Adrenal gland (tissue), 5 donors: ENCODE data around the gene NDUFB8.

Experiments used
- POLR2A ChIP-seq, 2 donors: fragments of 450-650 bp; IDR thresholded peaks; one replicate each; pipeline ENCODE4 v1.6.1; 2017; ENCODE audit warnings: antibody characterized with exemption in 2 of 2, mild to moderate bottlenecking in 2 of 2, moderate library complexity in 1 of 2
- TF ChIP-seq, protein P1 (sequence below), 6 experiments: fragments of 450-650 bp in 4 of 6; fragments of 200-600 bp in 2 of 6; sonication (generic) in 1 of 6; IDR thresholded peaks; 1 replicate in 5 of 6; 2 replicates in 1 of 6; pipeline versions ENCODE4 v1.5.1 to v1.8.0; 2016 to 2021; ENCODE audit warnings: antibody characterized with exemption in 6 of 6, mild to moderate bottlenecking in 2 of 6, moderate library complexity in 1 of 6
- donor health status: DM: no; HTN: no; CAD: no.

DNA sequence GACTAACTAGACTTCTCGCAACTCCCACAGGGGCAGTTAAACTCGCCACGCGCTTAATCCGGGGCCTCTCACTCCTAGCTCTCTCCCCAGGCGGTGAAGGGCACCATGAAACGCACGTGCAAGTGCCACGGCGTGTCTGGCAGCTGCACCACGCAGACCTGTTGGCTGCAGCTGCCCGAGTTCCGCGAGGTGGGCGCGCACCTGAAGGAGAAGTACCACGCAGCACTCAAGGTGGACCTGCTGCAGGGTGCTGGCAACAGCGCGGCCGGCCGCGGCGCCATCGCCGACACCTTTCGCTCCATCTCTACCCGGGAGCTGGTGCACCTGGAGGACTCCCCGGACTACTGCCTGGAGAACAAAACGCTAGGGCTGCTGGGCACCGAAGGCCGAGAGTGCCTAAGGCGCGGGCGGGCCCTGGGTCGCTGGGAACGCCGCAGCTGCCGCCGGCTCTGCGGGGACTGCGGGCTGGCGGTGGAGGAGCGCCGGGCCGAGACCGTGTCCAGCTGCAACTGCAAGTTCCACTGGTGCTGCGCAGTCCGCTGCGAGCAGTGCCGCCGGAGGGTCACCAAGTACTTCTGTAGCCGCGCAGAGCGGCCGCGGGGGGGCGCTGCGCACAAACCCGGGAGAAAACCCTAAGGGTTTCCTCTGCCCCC lies 47.4 kb downstream of the NDUFB8 start:
- TF ChIP-seq, protein P1, sequence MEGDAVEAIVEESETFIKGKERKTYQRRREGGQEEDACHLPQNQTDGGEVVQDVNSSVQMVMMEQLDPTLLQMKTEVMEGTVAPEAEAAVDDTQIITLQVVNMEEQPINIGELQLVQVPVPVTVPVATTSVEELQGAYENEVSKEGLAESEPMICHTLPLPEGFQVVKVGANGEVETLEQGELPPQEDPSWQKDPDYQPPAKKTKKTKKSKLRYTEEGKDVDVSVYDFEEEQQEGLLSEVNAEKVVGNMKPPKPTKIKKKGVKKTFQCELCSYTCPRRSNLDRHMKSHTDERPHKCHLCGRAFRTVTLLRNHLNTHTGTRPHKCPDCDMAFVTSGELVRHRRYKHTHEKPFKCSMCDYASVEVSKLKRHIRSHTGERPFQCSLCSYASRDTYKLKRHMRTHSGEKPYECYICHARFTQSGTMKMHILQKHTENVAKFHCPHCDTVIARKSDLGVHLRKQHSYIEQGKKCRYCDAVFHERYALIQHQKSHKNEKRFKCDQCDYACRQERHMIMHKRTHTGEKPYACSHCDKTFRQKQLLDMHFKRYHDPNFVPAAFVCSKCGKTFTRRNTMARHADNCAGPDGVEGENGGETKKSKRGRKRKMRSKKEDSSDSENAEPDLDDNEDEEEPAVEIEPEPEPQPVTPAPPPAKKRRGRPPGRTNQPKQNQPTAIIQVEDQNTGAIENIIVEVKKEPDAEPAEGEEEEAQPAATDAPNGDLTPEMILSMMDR (IDR thresholded peaks at IDR 0.05) = peak; percentile 39 to 87 (median 66)
- TF ChIP-seq POLR2A (IDR thresholded peaks at IDR 0.05) = peak in 1 of 2 donors; percentile 43
